ENCODE data around the gene TGFBR2. TPM values are rescaled to one million over a fixed set of nuclear protein-coding genes. Genes with fewer than 3 reads are reported as not detected.

TGFBR2 gene
- total and polyA plus RNA-seq, 2 of the 13 experiments (the other 11 are each of a cell fraction or from before 2014, with no cell fraction given) = 82.2 to 187 TPM

GRCh38 chr3:30597131-30597768 is 9.2 kb upstream of the TGFBR2 start (continued):
- TF ChIP-seq ELK4 (CRISPR knock-in tag; IDR thresholded peaks at IDR 0.05; ENCODE audit: borderline replicate concordance) (no peak), ATF3 (CRISPR knock-in tag; IDR thresholded peaks at IDR 0.05) (peak; percentile 97), TEF (CRISPR knock-in tag; IDR thresholded peaks at IDR 0.05) (peak; percentile 86), BCLAF1 (IDR thresholded peaks at IDR 0.05) (no peak), KDM5B (CRISPR knock-in tag; IDR thresholded peaks at IDR 0.05; ENCODE audit: borderline replicate concordance) (no peak), ZNF605 (CRISPR knock-in tag; IDR thresholded peaks at IDR 0.05) (no peak), SMARCC2 (IDR thresholded peaks at IDR 0.05) (0 out of 2 replicates have a peak, but pooled peaks have one; percentile 54), ATF2 (CRISPR knock-in tag; IDR thresholded peaks at IDR 0.05) (peak; percentile 99), GLMP (CRISPR knock-in tag; IDR thresholded peaks at IDR 0.05; ENCODE audit: borderline replicate concordance) (no peak), SP5 (CRISPR knock-in tag; IDR thresholded peaks at IDR 0.05; ENCODE audit: borderline replicate concordance, low read depth) (peak; percentile 85; the same call in 1 of the 2 replicates), MZF1 (CRISPR knock-in tag; IDR thresholded peaks at IDR 0.05; ENCODE audit: borderline replicate concordance) (no peak), HNRNPL (IDR thresholded peaks at IDR 0.05; ENCODE audit: low read depth, low read length) (no peak), NFAT5 (CRISPR knock-in tag; IDR thresholded peaks at IDR 0.05) (no peak), POLR2G (IDR thresholded peaks at IDR 0.05; ENCODE audit: low read depth, low read length) (no peak), ZBTB7B (CRISPR knock-in tag; IDR thresholded peaks at IDR 0.05) (peak; percentile 65; the same call in 1 of the 2 replicates)

Data from HepG2 (cell line).